ENCODE data around the gene RSPRY1.

The RSPRY1 gene

GRCh38 chr16:57166951-57167350 is 19.2 kb upstream of the RSPRY1 start:
- no peak overlapping the region for H3K27ac ChIP-seq
- TF ChIP-seq ZFX (IDR thresholded peaks at IDR 0.05) (no peak), CTCF (conservative IDR thresholded peaks at IDR 0.05) (no peak)

GRCh38 chr16:57167538-57167937 is 18.6 kb upstream of the RSPRY1 start:
- TF ChIP-seq CTCF (conservative IDR thresholded peaks at IDR 0.05) (no peak), ZFX (IDR thresholded peaks at IDR 0.05) (no peak)
- no peak overlapping the region for H3K27ac ChIP-seq

GRCh38 chr16:57167953-57168352 is 18.2 kb upstream of the RSPRY1 start:
- H3K27ac ChIP-seq = no peak overlapping the region
- TF ChIP-seq ZFX (IDR thresholded peaks at IDR 0.05) (no peak), CTCF (conservative IDR thresholded peaks at IDR 0.05) (peak; percentile 58)

GRCh38 chr16:57169327-57169726 is 16.8 kb upstream of the RSPRY1 start:
- TF ChIP-seq CTCF (conservative IDR thresholded peaks at IDR 0.05) (no peak), ZFX (IDR thresholded peaks at IDR 0.05) (no peak)
- no peak overlapping the region for H3K27ac ChIP-seq

GRCh38 chr16:57172721-57173290 is 13.3 kb upstream of the RSPRY1 start:
- H3K27ac ChIP-seq = no peak overlapping the region
- TF ChIP-seq ZFX (IDR thresholded peaks at IDR 0.05) (no peak), CTCF (conservative IDR thresholded peaks at IDR 0.05) (no peak)

GRCh38 chr16:57175896-57176295 is 10.2 kb upstream of the RSPRY1 start:
- no peak overlapping the region for H3K27ac ChIP-seq
- no peak for TF ChIP-seq CTCF (conservative IDR thresholded peaks at IDR 0.05)
- TF ChIP-seq ZFX (IDR thresholded peaks at IDR 0.05) = no peak

- no peak overlapping the region for H3K27ac ChIP-seq
- TF ChIP-seq ZFX (IDR thresholded peaks at IDR 0.05) (no peak), CTCF (conservative IDR thresholded peaks at IDR 0.05) (no peak)
Observed at GRCh38 chr16:57178196-57178595, 7.9 kb upstream of the RSPRY1 start.
